Osteoblast (primary cell): ENCODE results near the gene TELO2. TPM values are rescaled to one million over a fixed set of nuclear protein-coding genes. Genes with fewer than 3 reads are reported as not detected.
A peak's percentile ranks its signal among the peaks of the same experiment; 100 is the strongest.

ENCODE experiments used
- DNase-seq: peaks from one replicate; pipeline ENCODE4 v3.0.0; 2011; ENCODE audit warnings: low spot score, mixed read lengths; ENCODE audit not compliant: insufficient read length; ENCODE audit errors: missing footprints
- H2AFZ ChIP-seq: 2 replicates; pipeline ENCODE4 v1.6.0; 2011; ENCODE audit warnings: mild to moderate bottlenecking, low read length
- H3K27ac ChIP-seq: 2 replicates; pipeline ENCODE4 v1.5.1; 2011; ENCODE audit warnings: mild to moderate bottlenecking, low read depth, low read length, moderate library complexity
- H3K27me3 ChIP-seq: 2 replicates; pipeline ENCODE4 v1.6.0; 2012; ENCODE audit warnings: mild to moderate bottlenecking, control low read depth, inconsistent platforms, low read length, moderate library complexity; ENCODE audit not compliant: insufficient read depth
- H3K36me3 ChIP-seq: 2 replicates; pipeline ENCODE4 v1.5.1; 2011; ENCODE audit warnings: mild to moderate bottlenecking, low read length, control low read depth, moderate library complexity; ENCODE audit not compliant: insufficient read depth
- H3K4me1 ChIP-seq: 2 replicates; pipeline ENCODE4 v1.5.1; 2011; ENCODE audit warnings: mild to moderate bottlenecking, low read length, control low read depth, moderate library complexity; ENCODE audit not compliant: insufficient read depth
- H3K4me2 ChIP-seq: 2 replicates; pipeline ENCODE4 v1.6.0; 2011; ENCODE audit warnings: mild to moderate bottlenecking, low read length; ENCODE audit not compliant: insufficient read depth
- H3K4me3 ChIP-seq: fragments of 200-600 bp; sonication (generic); 3 replicates; pipeline ENCODE4 v1.5.1; 2012; ENCODE audit warnings: mild to moderate bottlenecking, low read length, inconsistent platforms; ENCODE audit not compliant: insufficient read depth
- H3K79me2 ChIP-seq: 2 replicates; pipeline ENCODE4 v1.6.0; 2012; ENCODE audit warnings: mild to moderate bottlenecking, low read length, control low read depth, inconsistent platforms; ENCODE audit not compliant: insufficient read depth
- H3K9me3 ChIP-seq: 2 replicates; pipeline ENCODE4 v1.5.1; 2011; ENCODE audit warnings: low read depth, low read length, control low read depth
- H4K20me1 ChIP-seq: 2 replicates; pipeline ENCODE4 v1.6.0; 2012; ENCODE audit warnings: mild to moderate bottlenecking, low read length, control low read depth; ENCODE audit not compliant: insufficient read depth
- CTCF ChIP-seq: IDR thresholded peaks from 2 replicates; pipeline ENCODE4 v1.5.1; 2011; ENCODE audit warnings: mild to moderate bottlenecking, low read depth, low read length, moderate library complexity; ENCODE audit errors: extremely low read depth
- total RNA-seq: library from RNA; depleted of rRNA; stranded (reverse); fragments of >200 nt; gene quantifications from 2 replicates; pipeline ENCODE4 v1.2.3, GENCODE V29; 2012

The TELO2 gene
- total RNA-seq, 1 donor = 18.1 TPM

GRCh38 chr16:1526608-1527555, 33.7 kb downstream of the TELO2 start:
- DNase-seq = no peak
- no peak overlapping the region for H3K4me2 ChIP-seq
- no peak for TF ChIP-seq CTCF
- no peak overlapping the region for H3K27ac ChIP-seq
- H3K27me3 ChIP-seq = no peaks in the 10 kb centered on the region
- no peaks in the 10 kb centered on the region for H3K4me1 ChIP-seq
- no peaks in the 10 kb centered on the region for H3K79me2 ChIP-seq
- no peaks in the 10 kb centered on the region for H3K36me3 ChIP-seq
- H3K4me3 ChIP-seq = no peak overlapping the region
- no peaks in the 10 kb centered on the region for H3K9me3 ChIP-seq
- H2AFZ ChIP-seq = no peak overlapping the region
- no peaks in the 10 kb centered on the region for H4K20me1 ChIP-seq

- no peaks in the 10 kb centered on the region for H3K36me3 ChIP-seq
- no peak for TF ChIP-seq CTCF
- no peaks in the 10 kb centered on the region for H3K79me2 ChIP-seq
- peak; percentile 91 for DNase-seq
- no peaks in the 10 kb centered on the region for H4K20me1 ChIP-seq
- H3K4me1 ChIP-seq = peaks cover under 1% of the 10 kb centered on the region
- no peak overlapping the region for H3K4me3 ChIP-seq
- no peak overlapping the region for H2AFZ ChIP-seq
- H3K27ac ChIP-seq = no peak overlapping the region
- H3K27me3 ChIP-seq = no peaks in the 10 kb centered on the region
- H3K9me3 ChIP-seq = no peaks in the 10 kb centered on the region
- H3K4me2 ChIP-seq = no peak overlapping the region
These were observed 35.0 kb downstream of the TELO2 start for GRCh38 chr16:1527836-1528811.

GRCh38 chr16:1528921-1529537, 35.9 kb downstream of the TELO2 start:
- Histone ChIP-seq H3K27me3 (no peaks in the 10 kb centered on the region), H3K4me2 (no peak overlapping the region), H3K4me3 (no peak overlapping the region), H3K9me3 (no peaks in the 10 kb centered on the region), H2AFZ (no peak overlapping the region), H3K4me1 (peaks cover 9% of the 10 kb centered on the region), H3K79me2 (peaks cover 3% of the 10 kb centered on the region), H3K27ac (no peak overlapping the region), H3K36me3 (no peaks in the 10 kb centered on the region), H4K20me1 (no peaks in the 10 kb centered on the region)
- DNase-seq = no peak
- no peak for TF ChIP-seq CTCF
